Parathyroid adenoma (tissue), 2 donors: ENCODE measurements around the gene MLLT6.

Experiments used
- H2AFZ ChIP-seq: fragments of 300-600 bp; sonication (generic); one replicate; pipeline ENCODE4 v1.7.0; 2017; ENCODE audit warnings: antibody characterized with exemption, mild to moderate bottlenecking
- H3K27ac ChIP-seq: fragments of 300-600 bp; sonication (generic); one replicate; pipeline ENCODE4 v1.7.0; 2017
- H3K27me3 ChIP-seq: fragments of 300-600 bp; sonication (generic); one replicate; pipeline ENCODE4 v1.7.0; 2017; ENCODE audit warnings: low read length; ENCODE audit not compliant: control insufficient read depth, insufficient read depth
- H3K36me3 ChIP-seq: fragments of 300-600 bp; sonication (generic); one replicate; pipeline ENCODE4 v1.7.0; 2017; ENCODE audit warnings: low read length; ENCODE audit not compliant: control insufficient read depth, insufficient read depth
- H3K4me1 ChIP-seq: fragments of 300-600 bp; sonication (generic); one replicate; pipeline ENCODE4 v1.7.0; 2017; ENCODE audit warnings: control low read depth
- H3K4me2 ChIP-seq: fragments of 300-600 bp; sonication (generic); one replicate; pipeline ENCODE4 v1.7.0; 2017; ENCODE audit warnings: low read length
- H3K4me3 ChIP-seq: fragments of 300-600 bp; sonication (generic); one replicate; pipeline ENCODE4 v1.7.0; 2017; ENCODE audit warnings: low read depth, low read length
- H3K79me2 ChIP-seq: fragments of 300-600 bp; sonication (generic); one replicate; pipeline ENCODE4 v1.7.0; 2017; ENCODE audit warnings: control low read depth
- H3K9ac ChIP-seq: fragments of 300-600 bp; sonication (generic); one replicate; pipeline ENCODE4 v1.7.0; 2017; ENCODE audit warnings: mild to moderate bottlenecking
- H3K9me3 ChIP-seq: fragments of 300-600 bp; sonication (generic); one replicate; pipeline ENCODE4 v1.7.0; 2017; ENCODE audit warnings: low read length; ENCODE audit not compliant: control insufficient read depth
- TF ChIP-seq, protein P1 (sequence below): fragments of 300-600 bp; sonication (generic); IDR thresholded peaks from one replicate; pipeline ENCODE4 v1.7.0; 2017; ENCODE audit warnings: antibody characterized with exemption, mild to moderate bottlenecking
- donor health status: primary hyperparathyroidism.

The MLLT6 gene

DNA sequence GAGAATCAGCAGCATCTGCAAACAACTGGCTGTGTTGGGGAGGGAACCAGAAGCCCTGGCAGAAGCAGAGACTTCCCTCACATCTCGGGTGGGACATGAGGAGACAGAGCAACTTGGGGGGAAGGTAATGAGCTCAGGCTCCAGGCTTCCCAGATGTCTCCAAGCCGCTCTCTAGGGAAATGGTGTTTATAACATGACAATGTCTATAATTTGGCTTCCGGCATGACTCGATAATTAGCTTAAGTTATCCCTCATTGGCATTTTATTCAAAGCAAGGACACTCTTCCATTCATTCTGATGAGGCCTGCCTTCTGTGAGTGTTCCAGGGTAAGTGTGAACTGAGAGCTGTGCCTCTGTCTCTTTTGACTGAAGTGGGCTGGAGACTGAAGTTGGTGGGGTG lies 14.7 kb upstream of the MLLT6 start:
- no peaks in the 10 kb centered on the region for H3K36me3 ChIP-seq
- no peak overlapping the region for H2AFZ ChIP-seq
- H3K4me3 ChIP-seq: no peak overlapping the region
- H3K79me2 ChIP-seq: no peaks in the 10 kb centered on the region
- H3K4me2 ChIP-seq: no peak overlapping the region
- no peaks in the 10 kb centered on the region for H3K9me3 ChIP-seq
- H3K27ac ChIP-seq: no peak overlapping the region
- H3K27me3 ChIP-seq: no peaks in the 10 kb centered on the region
- no peak overlapping the region for H3K9ac ChIP-seq
- H3K4me1 ChIP-seq: peaks cover 18% of the 10 kb centered on the region
- TF ChIP-seq, protein P1, sequence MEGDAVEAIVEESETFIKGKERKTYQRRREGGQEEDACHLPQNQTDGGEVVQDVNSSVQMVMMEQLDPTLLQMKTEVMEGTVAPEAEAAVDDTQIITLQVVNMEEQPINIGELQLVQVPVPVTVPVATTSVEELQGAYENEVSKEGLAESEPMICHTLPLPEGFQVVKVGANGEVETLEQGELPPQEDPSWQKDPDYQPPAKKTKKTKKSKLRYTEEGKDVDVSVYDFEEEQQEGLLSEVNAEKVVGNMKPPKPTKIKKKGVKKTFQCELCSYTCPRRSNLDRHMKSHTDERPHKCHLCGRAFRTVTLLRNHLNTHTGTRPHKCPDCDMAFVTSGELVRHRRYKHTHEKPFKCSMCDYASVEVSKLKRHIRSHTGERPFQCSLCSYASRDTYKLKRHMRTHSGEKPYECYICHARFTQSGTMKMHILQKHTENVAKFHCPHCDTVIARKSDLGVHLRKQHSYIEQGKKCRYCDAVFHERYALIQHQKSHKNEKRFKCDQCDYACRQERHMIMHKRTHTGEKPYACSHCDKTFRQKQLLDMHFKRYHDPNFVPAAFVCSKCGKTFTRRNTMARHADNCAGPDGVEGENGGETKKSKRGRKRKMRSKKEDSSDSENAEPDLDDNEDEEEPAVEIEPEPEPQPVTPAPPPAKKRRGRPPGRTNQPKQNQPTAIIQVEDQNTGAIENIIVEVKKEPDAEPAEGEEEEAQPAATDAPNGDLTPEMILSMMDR: no peak

DNA sequence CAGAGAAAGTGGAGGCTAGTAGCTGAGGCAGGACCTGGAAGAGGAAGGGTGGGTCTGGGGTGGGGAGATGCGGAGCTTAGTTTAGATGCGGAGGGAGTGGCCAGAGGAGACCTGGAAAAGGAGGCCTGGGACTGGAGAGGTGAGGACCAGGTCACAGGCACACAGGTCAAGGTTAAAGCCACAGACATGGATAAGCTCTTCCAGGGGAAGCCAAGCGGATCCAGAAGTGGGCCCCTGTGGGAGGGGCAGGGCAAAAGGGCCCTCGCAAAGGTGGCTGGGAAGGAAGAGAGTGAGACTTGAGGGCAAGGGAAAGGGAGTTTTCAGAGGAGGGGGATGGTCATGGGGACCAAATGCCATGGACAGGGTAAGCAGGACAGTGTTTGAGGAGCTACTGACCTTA lies 13.9 kb upstream of the MLLT6 start:
- H3K79me2 ChIP-seq: no peaks in the 10 kb centered on the region
- TF ChIP-seq, protein P1: no peak
- H3K9ac ChIP-seq: no peak overlapping the region
- H3K9me3 ChIP-seq: no peaks in the 10 kb centered on the region
- peaks cover 18% of the 10 kb centered on the region for H3K4me1 ChIP-seq
- H3K27ac ChIP-seq: no peak overlapping the region
- H3K27me3 ChIP-seq: no peaks in the 10 kb centered on the region
- H3K36me3 ChIP-seq: no peaks in the 10 kb centered on the region
- no peak overlapping the region for H3K4me3 ChIP-seq
- H3K4me2 ChIP-seq: no peak overlapping the region
- peak overlapping the region; percentile 72 for H2AFZ ChIP-seq

DNA sequence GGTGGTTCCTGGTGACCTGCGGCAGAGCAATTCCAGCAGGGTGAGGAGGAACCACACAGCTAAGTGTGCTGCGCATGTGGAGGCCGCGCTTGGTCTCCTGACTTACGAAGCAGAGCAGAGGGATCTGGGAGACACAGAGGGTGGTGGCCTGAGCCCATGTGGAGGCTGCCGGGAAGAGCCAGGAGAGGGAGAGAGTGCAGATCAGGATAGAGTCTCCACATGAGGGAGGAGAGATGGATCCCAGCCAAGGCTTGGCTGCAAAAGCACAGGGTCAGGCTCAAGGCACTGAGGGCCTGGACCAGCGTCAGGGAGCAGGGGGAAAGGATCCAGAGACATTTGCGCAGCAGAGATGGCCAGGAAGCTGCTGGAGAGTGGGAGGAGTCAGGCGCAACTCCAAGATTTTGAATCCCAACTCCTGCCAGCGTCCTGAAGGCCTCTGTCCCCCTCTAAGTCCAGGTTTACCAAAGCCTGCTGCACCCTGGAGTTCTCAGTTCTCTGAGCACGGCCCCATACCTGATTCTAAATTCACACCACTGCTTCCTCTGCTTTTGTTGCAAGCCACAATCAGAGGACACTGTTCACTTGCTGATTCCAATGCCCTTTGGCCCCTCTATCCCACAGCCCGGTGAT lies 11.3 kb upstream of the MLLT6 start:
- Histone ChIP-seq H3K27ac (peak overlapping the region; percentile 64), H2AFZ (peak overlapping the region; percentile 93), H3K4me1 (peaks cover 26% of the 10 kb centered on the region), H3K9me3 (no peaks in the 10 kb centered on the region), H3K4me2 (no peak overlapping the region), H3K9ac (no peak overlapping the region), H3K27me3 (no peaks in the 10 kb centered on the region), H3K36me3 (no peaks in the 10 kb centered on the region), H3K79me2 (no peaks in the 10 kb centered on the region), H3K4me3 (no peak overlapping the region)
- TF ChIP-seq, protein P1: no peak

DNA sequence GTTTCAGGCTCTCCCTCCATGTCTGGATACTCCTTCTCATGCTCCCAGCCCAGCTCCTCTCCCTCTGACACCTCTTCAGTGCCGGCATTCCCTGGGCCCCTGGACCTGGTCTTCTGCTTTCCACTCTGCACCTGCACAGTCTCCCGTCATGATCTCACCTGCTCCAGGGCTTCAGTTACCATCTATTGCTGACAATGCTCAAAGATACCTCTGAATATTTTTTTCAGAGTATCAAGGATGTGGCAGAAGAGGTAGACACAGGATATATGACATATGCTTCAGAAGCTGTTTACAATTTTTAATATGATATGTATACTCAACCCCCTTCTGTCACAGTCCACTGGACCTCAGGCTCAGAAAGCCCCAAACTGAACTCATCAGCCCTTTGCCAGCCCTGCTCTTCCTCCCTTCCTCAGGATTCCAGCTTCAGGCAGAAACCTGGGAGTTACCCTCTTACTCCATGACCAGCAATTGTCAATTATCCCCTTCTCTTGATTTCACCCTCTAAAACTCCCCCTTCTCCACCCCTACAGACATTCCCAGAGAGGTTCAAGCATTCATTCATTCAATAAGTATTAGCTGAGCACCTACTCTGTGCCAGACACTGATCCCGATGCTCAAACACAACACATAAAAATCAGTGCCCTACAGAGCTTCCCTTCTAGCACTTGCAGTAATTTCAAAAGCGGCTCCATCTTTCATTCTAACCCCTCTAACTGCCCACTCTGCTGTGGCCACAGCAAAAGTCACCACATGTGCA lies 7.8 kb upstream of the MLLT6 start:
- no peak overlapping the region for H3K4me2 ChIP-seq
- H3K27ac ChIP-seq: peak overlapping the region; percentile 34
- H2AFZ ChIP-seq: peak overlapping the region; percentile 39
- peak overlapping the region; percentile 3 for H3K4me3 ChIP-seq
- H3K9me3 ChIP-seq: no peaks in the 10 kb centered on the region
- no peaks in the 10 kb centered on the region for H3K36me3 ChIP-seq
- H3K9ac ChIP-seq: no peak overlapping the region
- H3K27me3 ChIP-seq: no peaks in the 10 kb centered on the region
- no peaks in the 10 kb centered on the region for H3K79me2 ChIP-seq
- TF ChIP-seq, protein P1: no peak
- H3K4me1 ChIP-seq: peaks cover 29% of the 10 kb centered on the region
